Esophagus muscularis mucosa (tissue), 4 donors: Measurements from ENCODE around the gene CAST.

Source experiments
- EP300 ChIP-seq: sonication (generic); formaldehyde crosslinking; IDR thresholded peaks from one replicate; pipeline ENCODE4 v1.6.1; 2017; ENCODE audit warnings: antibody characterized with exemption
- POLR2A ChIP-seq: fragments of 450-650 bp; IDR thresholded peaks from one replicate; pipeline ENCODE4 v1.6.1; 2017; ENCODE audit warnings: antibody characterized with exemption, moderate library complexity, mild to moderate bottlenecking, low read depth
- TF ChIP-seq, protein P1 (sequence below), 3 experiments: fragments of 200-600 bp in 2 of 3; fragments of 450-650 bp in 1 of 3; sonication (generic) in 2 of 3; IDR thresholded peaks; one replicate each; pipeline ENCODE4 v1.5.1; 2017 to 2019; ENCODE audit warnings: antibody characterized with exemption in 3 of 3, mild to moderate bottlenecking in 2 of 3, moderate library complexity in 1 of 3

- TF ChIP-seq, protein P1, sequence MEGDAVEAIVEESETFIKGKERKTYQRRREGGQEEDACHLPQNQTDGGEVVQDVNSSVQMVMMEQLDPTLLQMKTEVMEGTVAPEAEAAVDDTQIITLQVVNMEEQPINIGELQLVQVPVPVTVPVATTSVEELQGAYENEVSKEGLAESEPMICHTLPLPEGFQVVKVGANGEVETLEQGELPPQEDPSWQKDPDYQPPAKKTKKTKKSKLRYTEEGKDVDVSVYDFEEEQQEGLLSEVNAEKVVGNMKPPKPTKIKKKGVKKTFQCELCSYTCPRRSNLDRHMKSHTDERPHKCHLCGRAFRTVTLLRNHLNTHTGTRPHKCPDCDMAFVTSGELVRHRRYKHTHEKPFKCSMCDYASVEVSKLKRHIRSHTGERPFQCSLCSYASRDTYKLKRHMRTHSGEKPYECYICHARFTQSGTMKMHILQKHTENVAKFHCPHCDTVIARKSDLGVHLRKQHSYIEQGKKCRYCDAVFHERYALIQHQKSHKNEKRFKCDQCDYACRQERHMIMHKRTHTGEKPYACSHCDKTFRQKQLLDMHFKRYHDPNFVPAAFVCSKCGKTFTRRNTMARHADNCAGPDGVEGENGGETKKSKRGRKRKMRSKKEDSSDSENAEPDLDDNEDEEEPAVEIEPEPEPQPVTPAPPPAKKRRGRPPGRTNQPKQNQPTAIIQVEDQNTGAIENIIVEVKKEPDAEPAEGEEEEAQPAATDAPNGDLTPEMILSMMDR (IDR thresholded peaks at IDR 0.05): no peak
- no peak for TF ChIP-seq POLR2A
- no peak for TF ChIP-seq EP300
Measured at GRCh38 chr5:96649681-96650540, 12.3 kb upstream of the CAST start.
